ENCODE measurements around the gene LRRC7. TPM values are rescaled to one million over a fixed set of nuclear protein-coding genes. Genes with fewer than 3 reads are reported as not detected.

The LRRC7 gene
- total RNA-seq, 1 experiment from 2014 or later: not detected

GRCh38 chr1:69985901-69986439 lies 418.2 kb downstream of the LRRC7 start:
- DNase-seq (ENCODE audit: low read depth, low spot score) (no peak), ATAC-seq (no peak)
- Histone ChIP-seq H3K27ac (ENCODE audit: low read length) (no peak overlapping the region), H3K36me3 (ENCODE audit: control insufficient read depth, insufficient read depth, low read length) (no peaks in the 10 kb centered on the region), H3K4me3 (ENCODE audit: low read depth in 2 of 2, low read length in 2 of 2) (no peak overlapping the region), H3K9me3 (ENCODE audit: control insufficient read depth, insufficient read depth, low read depth, low read length) (no peaks in the 10 kb centered on the region), H3K27me3 (ENCODE audit: control insufficient read depth, insufficient read depth, low read length) (no peaks in the 10 kb centered on the region), H3K4me1 (ENCODE audit: control insufficient read depth, insufficient read depth, low read length) (no peaks in the 10 kb centered on the region)
- in situ Hi-C loops (cut with HindIII; ENCODE audit: low pct_unique_long_range_greater_than_20kb, low sequenced_read_pairs) (no loop called here), intact Hi-C loops (cut with micrococcal nuclease; ENCODE audit: unreplicated experiment) (no loop called here)
- BruUV-seq (replicated peaks): no TSS peak
- ChIA-PET POLR2A (no interaction called here), CTCF (no interaction called here)
- no peak for TF ChIP-seq SIN3A (IDR thresholded peaks at IDR 0.05; ENCODE audit: borderline replicate concordance, insufficient read depth, low read depth, low read length)
- TF ChIP-seq TCF7L2 (IDR thresholded peaks at IDR 0.05; ENCODE audit: low read depth, low read length): no peak
- no peak for TF ChIP-seq CTCF (IDR thresholded peaks at IDR 0.05)
- no peak for TF ChIP-seq POLR2AphosphoS5 (IDR thresholded peaks at IDR 0.05; ENCODE audit: low read depth, low read length)

- BruUV-seq (replicated peaks): no TSS peak
- CTCF ChIA-PET: no interaction called here
- POLR2A ChIA-PET: no interaction called here
Measured at GRCh38 chr1:69987881-69988280, 420.2 kb downstream of the LRRC7 start.

More at GRCh38 chr1:69987881-69988280, 420.2 kb downstream of the LRRC7 start:
- H3K36me3 ChIP-seq (ENCODE audit: control insufficient read depth, insufficient read depth, low read length): no peaks in the 10 kb centered on the region
- H3K27ac ChIP-seq (ENCODE audit: low read length): no peak overlapping the region
- no peak for ATAC-seq
- intact Hi-C loops (cut with micrococcal nuclease; ENCODE audit: unreplicated experiment) (no loop called here), in situ Hi-C loops (cut with HindIII; ENCODE audit: low pct_unique_long_range_greater_than_20kb, low sequenced_read_pairs) (no loop called here)
- TF ChIP-seq REST (IDR thresholded peaks at IDR 0.05; ENCODE audit: insufficient read depth in 1 of 2, low read depth in 2 of 2, low read length in 1 of 2) (no peak), CTCF (IDR thresholded peaks at IDR 0.05) (no peak), TCF7L2 (IDR thresholded peaks at IDR 0.05; ENCODE audit: low read depth, low read length) (no peak), SIN3A (IDR thresholded peaks at IDR 0.05; ENCODE audit: borderline replicate concordance, insufficient read depth, low read depth, low read length) (no peak), POLR2AphosphoS5 (IDR thresholded peaks at IDR 0.05; ENCODE audit: low read depth, low read length) (no peak)
- no peaks in the 10 kb centered on the region for H3K4me1 ChIP-seq (ENCODE audit: control insufficient read depth, insufficient read depth, low read length)
- H3K4me3 ChIP-seq (ENCODE audit: low read depth in 2 of 2, low read length in 2 of 2): no peak overlapping the region
- H3K9me3 ChIP-seq (ENCODE audit: control insufficient read depth, insufficient read depth, low read depth, low read length): no peaks in the 10 kb centered on the region
- no peak for DNase-seq (ENCODE audit: low read depth, low spot score)
- no peaks in the 10 kb centered on the region for H3K27me3 ChIP-seq (ENCODE audit: control insufficient read depth, insufficient read depth, low read length)

Data from Panc1 (cell line).